Natural killer cell (primary cell): ENCODE measurements around the gene NCLN. TPM values are rescaled to one million over a fixed set of nuclear protein-coding genes. Genes with fewer than 3 reads are reported as not detected.

ENCODE experiments used
- ATAC-seq, 3 donors: fragments of 150-1000 bp in 2 of 3; fragments of 200-7000 bp in 1 of 3; cut with Tn5 transposase; 1 replicate in 1 of 3; 2 replicates in 2 of 3; pipeline ENCODE4 v1.10.0; 2021; ENCODE audit warnings: mild to moderate bottlenecking in 2 of 3, moderate library complexity in 2 of 3
- DNase-seq, 2 donors: peaks; one replicate each; pipeline versions ENCODE4 v3.0.0 to v3.0.0-alpha.2; 2013 to 2021; ENCODE audit warnings: mixed read lengths in 1 of 2
- H3K27ac ChIP-seq: one replicate; pipeline ENCODE4 v1.5.1; 2013; ENCODE audit warnings: mild to moderate bottlenecking, low read length
- H3K27me3 ChIP-seq: one replicate; pipeline ENCODE4 v1.6.1; 2013; ENCODE audit warnings: low read length; ENCODE audit not compliant: control insufficient read depth, insufficient read depth
- H3K36me3 ChIP-seq: one replicate; pipeline ENCODE4 v1.6.1; 2013; ENCODE audit warnings: low read length; ENCODE audit not compliant: control insufficient read depth, insufficient read depth
- H3K4me1 ChIP-seq: one replicate; pipeline ENCODE4 v1.6.1; 2013; ENCODE audit warnings: low read length; ENCODE audit not compliant: control insufficient read depth, insufficient read depth
- H3K4me3 ChIP-seq: one replicate; pipeline ENCODE4 v1.5.1; 2013; ENCODE audit warnings: low read length
- H3K9me3 ChIP-seq: one replicate; pipeline ENCODE4 v1.6.1; 2013; ENCODE audit warnings: low read length; ENCODE audit not compliant: control insufficient read depth, insufficient read depth
- H3K27ac Mint-ChIP-seq, 2 donors: one replicate each; pipeline ENCODE4 v1.8.0; 2022; ENCODE audit warnings: mild to moderate bottlenecking in 2 of 2, mixed read lengths in 2 of 2, moderate library complexity in 1 of 2
- H3K27me3 Mint-ChIP-seq, 2 donors: one replicate each; pipeline ENCODE4 v1.8.0; 2022; ENCODE audit warnings: low read depth in 2 of 2, mixed read lengths in 2 of 2
- H3K36me3 Mint-ChIP-seq: one replicate; pipeline ENCODE4 v1.8.0; 2022; ENCODE audit warnings: mixed read lengths
- H3K4me1 Mint-ChIP-seq, 2 donors: one replicate each; pipeline ENCODE4 v1.8.0; 2022; ENCODE audit warnings: mixed read lengths in 2 of 2
- H3K4me3 Mint-ChIP-seq: one replicate; pipeline ENCODE4 v1.8.0; 2022; ENCODE audit warnings: mild to moderate bottlenecking, moderate library complexity, mixed read lengths
- H3K9me3 Mint-ChIP-seq, 2 donors: one replicate each; pipeline ENCODE4 v1.8.0; 2022; ENCODE audit warnings: mixed read lengths in 2 of 2
- CTCF ChIP-seq: fragments of 200-600 bp; IDR thresholded peaks from one replicate; pipeline ENCODE4 v1.8.0; 2022; ENCODE audit warnings: antibody characterized with exemption
- WGBS: methylation state at CpG from one replicate; pipeline ENCODE4 v1.1.7; 2013; ENCODE audit warnings: missing lambda C conversion rate; ENCODE audit not compliant: insufficient coverage; 5-methylcytosine and 5-hydroxymethylcytosine counted together
- intact Hi-C: fragments of 100-400 bp; cut with micrococcal nuclease; formaldehyde crosslinking; loops from one replicate; pipeline ENCODE4 v1.14.2; 2022
- total RNA-seq, 4 donors: library from RNA; stranded (reverse); fragments of 120-200 nt in 1 of 4; gene quantifications; one replicate each; pipeline versions ENCODE4 v1.2.3 to v1.2.4, GENCODE V29; 2013 to 2022

The NCLN gene
- total RNA-seq, 3 donors from 2014 or later (not counting 1 experiment from before 2014, with no cell fraction given): 39.6 to 61.4 (median 49.0) TPM

- no peaks in the 10 kb centered on the region for H3K27me3 ChIP-seq
- H3K4me3 ChIP-seq: no peak overlapping the region
- H3K4me1 Mint-ChIP-seq: peaks cover 0 to 5% of the 10 kb centered on the region in 2 donors
- intact Hi-C loops: no loop called here
- H3K36me3 ChIP-seq: peaks cover 23% of the 10 kb centered on the region
- no peaks in the 10 kb centered on the region for H3K9me3 ChIP-seq
- 95% methylated on average over 43 of the region's 43 CpGs for WGBS
- H3K27me3 Mint-ChIP-seq: no peaks in the 10 kb centered on the region
- H3K4me3 Mint-ChIP-seq: no peak overlapping the region
- no peaks in the 10 kb centered on the region for H3K36me3 Mint-ChIP-seq
- no peak for DNase-seq
- H3K27ac ChIP-seq: no peak overlapping the region
- no peak for TF ChIP-seq CTCF
- ATAC-seq: no peak
- H3K4me1 ChIP-seq: no peaks in the 10 kb centered on the region
- no peak overlapping the region for H3K27ac Mint-ChIP-seq
- H3K9me3 Mint-ChIP-seq: no peaks in the 10 kb centered on the region
Observed at GRCh38 chr19:3207461-3208242, 21.9 kb downstream of the NCLN start.

DNA sequence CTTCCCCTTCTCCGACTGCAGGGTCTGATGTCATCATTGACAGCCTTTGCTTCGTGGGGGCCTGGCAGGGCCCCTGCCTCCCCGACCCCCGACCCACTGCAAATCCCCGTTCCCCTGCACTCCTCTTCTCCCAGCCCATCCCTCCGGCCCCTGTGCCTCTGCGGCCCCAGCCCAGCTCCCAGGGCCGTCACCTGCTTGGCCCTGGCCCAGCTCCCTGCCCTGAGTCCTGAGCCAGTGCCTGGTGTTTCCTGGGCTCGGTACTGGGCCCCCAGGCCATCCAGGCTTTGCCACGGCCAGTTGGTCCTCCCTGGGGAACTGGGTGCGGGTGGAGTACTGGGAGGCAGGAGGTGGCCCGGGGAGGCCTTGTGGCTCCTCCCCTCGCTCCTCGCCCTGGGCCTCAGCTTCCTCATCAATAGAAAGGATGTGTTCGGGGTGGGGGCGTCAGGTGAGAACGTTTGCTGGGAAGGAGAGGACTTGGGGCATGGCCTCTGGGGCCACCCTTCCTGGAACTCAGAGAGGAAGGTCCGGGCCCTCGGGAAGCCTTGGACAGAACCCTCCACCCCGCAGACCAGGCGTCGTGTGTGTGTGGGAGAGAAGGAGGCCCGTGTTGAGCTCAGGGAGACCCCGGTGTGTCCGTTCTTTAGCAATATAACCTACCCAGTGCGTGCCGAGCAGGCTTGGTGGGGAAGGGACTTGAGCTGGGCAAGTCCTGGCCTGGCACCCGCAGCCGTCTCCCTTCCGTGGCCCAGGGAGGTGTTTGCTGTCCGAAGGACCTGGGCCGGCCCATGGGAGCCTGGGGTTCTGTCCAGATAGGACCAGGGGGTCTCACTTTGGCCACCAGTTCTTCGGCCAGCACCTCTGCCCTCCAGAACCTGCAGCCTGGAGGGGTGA is 22.8 kb downstream of the NCLN start:
- intact Hi-C loops: no loop called here
- Histone ChIP-seq H3K4me1 (no peaks in the 10 kb centered on the region), H3K4me3 (no peak overlapping the region), H3K36me3 (peaks cover 22% of the 10 kb centered on the region), H3K9me3 (no peaks in the 10 kb centered on the region), H3K27me3 (no peaks in the 10 kb centered on the region), H3K27ac (no peak overlapping the region)
- Mint-ChIP-seq H3K4me3 (no peak overlapping the region), H3K4me1 (peaks cover 0 to 5% of the 10 kb centered on the region in 2 donors), H3K9me3 (no peaks in the 10 kb centered on the region), H3K36me3 (no peaks in the 10 kb centered on the region), H3K27ac (no peak overlapping the region), H3K27me3 (no peaks in the 10 kb centered on the region)
- no peak for DNase-seq
- 92% methylated on average over 33 of the region's 33 CpGs for WGBS
- no peak for ATAC-seq
- TF ChIP-seq CTCF: no peak

DNA sequence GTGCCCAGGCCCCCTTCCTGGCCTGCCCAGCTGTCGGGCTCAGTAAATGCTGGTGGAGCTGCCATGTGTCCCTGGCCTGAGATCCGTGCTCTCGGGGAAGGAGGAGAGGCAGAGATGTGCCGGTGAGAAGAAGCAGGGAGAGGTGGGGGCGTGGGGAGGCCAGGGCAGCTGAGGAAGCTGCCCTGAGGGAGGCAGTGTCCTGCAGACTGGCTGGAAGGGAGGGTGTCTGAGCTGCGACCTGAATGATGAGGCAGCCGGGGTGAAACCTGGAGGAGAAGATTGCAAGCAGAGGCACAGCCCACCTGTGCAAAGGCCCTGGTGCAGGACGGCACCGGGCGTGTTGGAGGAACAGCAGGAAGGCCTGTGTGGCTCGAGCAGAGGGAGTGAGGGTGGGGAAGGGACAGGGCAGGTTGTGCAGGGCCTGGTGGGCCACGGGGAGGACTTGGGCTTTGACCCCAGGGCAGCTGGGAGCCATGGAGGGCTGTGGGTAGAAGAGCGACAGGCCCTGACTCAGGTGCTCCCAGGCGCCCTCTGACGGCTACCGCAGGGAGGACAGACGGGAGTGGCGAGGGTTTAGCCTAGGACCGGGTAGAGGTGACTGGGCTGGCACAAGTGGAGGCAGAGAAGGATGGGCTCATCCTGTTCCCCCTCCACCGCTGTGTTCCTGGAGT is 24.8 kb downstream of the NCLN start:
- Histone ChIP-seq H3K4me3 (no peak overlapping the region), H3K27ac (no peak overlapping the region), H3K36me3 (peaks cover 14% of the 10 kb centered on the region), H3K9me3 (no peaks in the 10 kb centered on the region), H3K4me1 (no peaks in the 10 kb centered on the region), H3K27me3 (no peaks in the 10 kb centered on the region)
- Mint-ChIP-seq H3K27me3 (no peaks in the 10 kb centered on the region), H3K9me3 (no peaks in the 10 kb centered on the region), H3K27ac (peak overlapping the region in 1 of 2 donors; percentile 24), H3K36me3 (no peaks in the 10 kb centered on the region), H3K4me1 (peaks cover 0 to 5% of the 10 kb centered on the region in 2 donors), H3K4me3 (no peak overlapping the region)
- peak; percentile 77 to 97 (median 91) for ATAC-seq
- 48% methylated on average over 20 of the region's 20 CpGs for WGBS
- TF ChIP-seq CTCF: peak; percentile 64
- DNase-seq: peak; percentile 60 to 78
- intact Hi-C loops: loop anchor here (5.0 kb wide), 1 partner anchor 258 kb away; no protein-coding TSS in a partner anchor
